Activated T-cell treated with anti-CD3 and anti-CD28 coated beads, Interleukin-2, amount 50 U/mL, for 72 hours (primary cell): Measurements from ENCODE around the gene EXOG. TPM values are rescaled to one million over a fixed set of nuclear protein-coding genes. Genes with fewer than 3 reads are reported as not detected.

Source experiments
- ATAC-seq, 2 donors: fragments of 150-1000 bp; cut with Tn5 transposase; replicated peaks in 1 of 2; 2 replicates each; pipeline ENCODE4 v1.10.0; 2021; ENCODE audit warnings: moderate library complexity in 2 of 2, mild to moderate bottlenecking in 1 of 2
- DNase-seq, 2 donors: peaks; one replicate each; pipeline ENCODE4 v3.0.0; 2021 to 2022; ENCODE audit warnings: mixed read lengths in 1 of 2
- H3K27ac Mint-ChIP-seq: one replicate; pipeline ENCODE4 v1.8.0; 2022; ENCODE audit warnings: mild to moderate bottlenecking, moderate library complexity, mixed read lengths
- H3K27me3 Mint-ChIP-seq: one replicate; pipeline ENCODE4 v1.8.0; 2022; ENCODE audit warnings: low read depth, mixed read lengths
- H3K36me3 Mint-ChIP-seq, 2 donors: one replicate each; pipeline ENCODE4 v1.8.0; 2022; ENCODE audit warnings: mixed read lengths in 2 of 2, mild to moderate bottlenecking in 1 of 2; ENCODE audit not compliant: insufficient read depth in 2 of 2
- H3K4me1 Mint-ChIP-seq: one replicate; pipeline ENCODE4 v1.8.0; 2022; ENCODE audit warnings: low read depth, mixed read lengths
- H3K4me3 Mint-ChIP-seq, 2 donors: one replicate each; pipeline ENCODE4 v1.8.0; 2022; ENCODE audit warnings: mild to moderate bottlenecking in 2 of 2, mixed read lengths in 2 of 2, moderate library complexity in 2 of 2
- H3K9me3 Mint-ChIP-seq, 2 donors: one replicate each; pipeline ENCODE4 v1.8.0; 2022; ENCODE audit warnings: mixed read lengths in 2 of 2
- total RNA-seq, 2 donors: library from RNA; stranded (reverse); gene quantifications; one replicate each; pipeline ENCODE4 v1.2.3, GENCODE V29; 2022

The EXOG gene
- total RNA-seq, 2 donors from 2014 or later, result 25.5 to 32.4 TPM

DNA sequence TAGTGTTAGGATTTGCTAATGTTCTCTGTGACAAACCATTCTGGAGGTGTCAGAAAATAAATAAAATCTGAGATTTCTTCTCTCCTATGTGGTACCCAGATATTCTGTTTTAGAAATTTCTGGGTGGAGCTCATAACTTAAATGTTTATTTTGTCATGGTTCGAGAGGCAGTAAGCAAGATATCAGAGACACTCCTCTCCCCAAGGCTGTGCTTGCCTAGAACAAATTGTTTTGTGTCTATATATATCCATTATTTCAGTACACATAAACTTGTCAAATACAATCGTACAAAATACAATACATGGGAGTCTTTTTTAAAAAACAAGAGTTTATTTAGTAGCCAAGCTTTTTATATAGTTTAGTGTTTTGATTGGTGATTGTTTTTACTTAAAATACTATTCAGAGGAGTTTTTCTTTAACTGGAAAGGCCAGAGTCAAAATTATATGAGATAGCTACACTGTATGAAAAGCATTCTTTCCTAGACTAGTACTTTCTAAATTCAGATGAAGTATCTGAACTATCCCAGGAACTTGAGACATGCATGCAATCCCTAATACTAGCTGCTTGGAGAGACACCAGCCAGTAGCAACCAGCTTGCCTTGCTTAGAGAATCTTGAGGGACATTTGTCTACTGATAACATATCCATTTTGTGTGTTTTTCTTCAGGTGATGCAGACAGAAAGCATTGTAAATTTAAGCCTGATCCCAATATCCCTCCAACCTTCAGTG is 4.7 kb downstream of the EXOG start:
- H3K27ac Mint-ChIP-seq, result no peak overlapping the region
- H3K4me1 Mint-ChIP-seq, result peaks cover 20% of the 10 kb centered on the region
- ATAC-seq, result no peak
- DNase-seq, result no peak
- H3K4me3 Mint-ChIP-seq, result no peak overlapping the region
- H3K9me3 Mint-ChIP-seq, result no peaks in the 10 kb centered on the region
- H3K27me3 Mint-ChIP-seq, result no peaks in the 10 kb centered on the region
- H3K36me3 Mint-ChIP-seq, result peaks cover 1 to 4% of the 10 kb centered on the region in 2 donors

DNA sequence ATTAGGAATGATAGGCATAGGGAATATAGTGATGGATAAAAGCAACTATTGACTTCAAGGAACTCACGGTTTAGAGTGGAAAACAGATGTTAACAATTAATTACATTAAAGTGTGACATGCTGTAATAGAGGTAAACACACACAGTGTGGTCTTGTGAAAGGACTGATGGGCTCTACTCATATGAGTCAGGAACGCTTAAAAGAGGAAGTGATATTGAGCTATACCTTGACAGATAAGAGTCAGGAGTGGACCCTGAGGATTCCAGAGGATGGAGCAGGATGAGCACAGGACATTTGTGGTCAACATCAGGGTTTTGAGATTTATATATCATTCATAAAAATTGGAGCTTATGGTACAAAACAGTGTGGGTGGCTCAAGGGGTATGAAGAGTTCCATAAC is 11.0 kb downstream of the EXOG start:
- no peaks in the 10 kb centered on the region for H3K9me3 Mint-ChIP-seq
- H3K4me1 Mint-ChIP-seq, result no peaks in the 10 kb centered on the region
- no peaks in the 10 kb centered on the region for H3K27me3 Mint-ChIP-seq
- H3K27ac Mint-ChIP-seq, result peak overlapping the region; percentile 21
- H3K36me3 Mint-ChIP-seq, result peaks cover 6 to 11% of the 10 kb centered on the region in 2 donors
- ATAC-seq (no peak), DNase-seq (no peak)
- H3K4me3 Mint-ChIP-seq, result no peak overlapping the region

DNA sequence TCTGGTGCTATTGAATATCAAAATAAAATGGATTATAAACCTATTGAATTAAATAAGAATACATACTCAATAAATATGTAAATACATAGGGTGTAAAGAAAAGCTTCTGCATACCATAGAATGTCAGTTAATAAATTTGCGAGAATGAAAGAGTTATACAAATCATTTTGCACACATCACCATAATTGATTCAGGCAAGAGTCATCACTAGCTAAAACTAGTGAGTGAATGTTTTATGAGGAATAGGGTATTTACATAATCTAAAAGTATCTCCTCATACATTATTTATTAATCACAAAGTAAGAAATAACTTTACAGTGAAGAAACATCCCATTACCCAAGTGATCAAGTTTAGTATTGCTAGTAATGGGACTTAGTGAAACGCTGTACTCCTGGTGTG is 13.6 kb downstream of the EXOG start:
- H3K36me3 Mint-ChIP-seq, result peaks cover 6 to 12% of the 10 kb centered on the region in 2 donors
- no peaks in the 10 kb centered on the region for H3K4me1 Mint-ChIP-seq
- H3K9me3 Mint-ChIP-seq, result no peaks in the 10 kb centered on the region
- ATAC-seq (no peak), DNase-seq (no peak)
- no peaks in the 10 kb centered on the region for H3K27me3 Mint-ChIP-seq
- H3K4me3 Mint-ChIP-seq, result no peak overlapping the region
- no peak overlapping the region for H3K27ac Mint-ChIP-seq

DNA sequence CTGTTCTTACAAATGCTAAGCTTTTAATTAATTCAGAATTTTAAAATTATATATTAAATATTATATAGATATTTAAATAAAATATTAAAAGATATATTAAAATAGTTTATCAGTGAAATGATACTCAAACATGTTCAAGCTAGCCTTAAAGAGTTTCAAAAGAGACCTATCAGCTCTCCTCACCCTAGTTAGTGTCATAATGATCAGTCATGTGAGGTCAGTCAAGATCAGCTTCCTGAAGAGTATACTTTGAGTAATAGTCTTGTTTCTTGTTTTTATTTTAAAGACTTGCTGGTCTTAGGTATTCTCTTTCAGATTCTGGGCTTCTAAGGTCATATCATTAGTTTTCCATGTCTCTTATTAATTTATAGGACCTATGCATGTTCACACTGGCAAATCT is 14.5 kb downstream of the EXOG start:
- Mint-ChIP-seq H3K4me1 (no peaks in the 10 kb centered on the region), H3K36me3 (peaks cover 6 to 12% of the 10 kb centered on the region in 2 donors), H3K27me3 (no peaks in the 10 kb centered on the region), H3K9me3 (no peaks in the 10 kb centered on the region), H3K27ac (no peak overlapping the region), H3K4me3 (no peak overlapping the region)
- no peak for ATAC-seq
- no peak for DNase-seq

DNA sequence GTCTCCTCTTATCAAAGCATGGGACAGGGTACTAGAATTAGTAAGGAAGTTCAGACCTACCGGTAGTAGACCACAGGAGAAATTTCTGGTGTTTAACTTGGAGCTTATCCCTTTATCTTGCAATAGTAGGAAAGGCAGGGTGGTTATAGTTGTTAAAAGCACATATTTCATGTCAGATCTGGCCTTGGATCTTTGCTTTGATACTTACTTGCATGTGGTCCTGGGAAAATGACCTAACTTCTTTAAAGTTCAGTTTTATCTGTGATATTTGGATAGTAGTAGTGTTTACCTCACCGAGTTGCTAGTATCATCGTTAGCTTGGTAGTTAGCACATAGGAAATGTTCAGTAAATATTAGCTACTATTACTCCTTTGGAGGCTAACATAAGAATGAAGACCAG is 15.4 kb downstream of the EXOG start:
- Mint-ChIP-seq H3K4me3 (no peak overlapping the region), H3K36me3 (peaks cover 6 to 12% of the 10 kb centered on the region in 2 donors), H3K27ac (no peak overlapping the region), H3K27me3 (no peaks in the 10 kb centered on the region), H3K9me3 (no peaks in the 10 kb centered on the region), H3K4me1 (no peaks in the 10 kb centered on the region)
- no peak for DNase-seq
- ATAC-seq, result no peak

DNA sequence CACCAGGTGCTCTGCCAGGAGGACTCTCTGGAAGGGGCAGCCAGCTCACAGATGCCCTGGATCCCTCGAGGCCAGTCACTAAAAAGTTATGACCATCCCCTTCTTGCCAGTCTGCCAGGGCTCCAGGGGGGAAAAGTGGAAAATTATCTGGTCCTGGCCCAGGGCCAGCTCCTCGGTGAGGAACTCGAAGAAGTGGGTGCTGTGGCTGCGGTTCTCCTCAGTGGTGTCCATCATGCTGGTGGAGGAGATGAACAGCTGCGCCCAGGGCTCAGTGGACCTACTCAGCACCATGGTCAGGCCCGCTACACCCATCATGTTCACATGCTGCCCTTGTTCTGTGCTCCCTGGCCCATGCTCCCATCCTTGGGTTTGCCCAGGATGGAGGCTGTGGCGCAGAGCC is 19.2 kb downstream of the EXOG start:
- H3K4me3 Mint-ChIP-seq, result no peak overlapping the region
- ATAC-seq (no peak), DNase-seq (no peak)
- H3K27me3 Mint-ChIP-seq, result no peaks in the 10 kb centered on the region
- no peaks in the 10 kb centered on the region for H3K9me3 Mint-ChIP-seq
- peaks cover 20% of the 10 kb centered on the region for H3K4me1 Mint-ChIP-seq
- H3K27ac Mint-ChIP-seq, result no peak overlapping the region
- peaks cover 2 to 6% of the 10 kb centered on the region in 2 donors for H3K36me3 Mint-ChIP-seq

DNA sequence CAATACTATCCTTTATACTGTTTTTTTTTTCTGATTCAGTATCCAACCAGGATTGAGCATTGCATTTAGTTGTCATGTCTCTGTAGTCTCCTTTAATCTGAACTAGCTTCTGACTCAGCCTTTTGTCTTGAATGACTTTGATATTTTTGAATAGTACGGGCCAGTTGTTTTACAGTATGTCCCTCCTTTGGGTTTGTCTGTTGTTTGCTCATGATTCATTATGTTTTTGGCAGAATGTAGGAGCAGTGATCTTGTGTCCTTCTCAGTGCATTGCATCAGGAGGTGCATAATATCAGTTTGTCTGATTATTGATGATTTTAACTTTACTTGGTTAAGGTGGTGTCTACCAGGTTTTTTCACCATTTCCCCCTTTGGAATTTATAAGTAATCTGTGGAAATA is 20.5 kb downstream of the EXOG start:
- ATAC-seq (no peak), DNase-seq (no peak)
- Mint-ChIP-seq H3K36me3 (peaks cover 2 to 6% of the 10 kb centered on the region in 2 donors), H3K27ac (no peak overlapping the region), H3K9me3 (no peaks in the 10 kb centered on the region), H3K4me3 (no peak overlapping the region), H3K27me3 (no peaks in the 10 kb centered on the region), H3K4me1 (peaks cover 22% of the 10 kb centered on the region)

DNA sequence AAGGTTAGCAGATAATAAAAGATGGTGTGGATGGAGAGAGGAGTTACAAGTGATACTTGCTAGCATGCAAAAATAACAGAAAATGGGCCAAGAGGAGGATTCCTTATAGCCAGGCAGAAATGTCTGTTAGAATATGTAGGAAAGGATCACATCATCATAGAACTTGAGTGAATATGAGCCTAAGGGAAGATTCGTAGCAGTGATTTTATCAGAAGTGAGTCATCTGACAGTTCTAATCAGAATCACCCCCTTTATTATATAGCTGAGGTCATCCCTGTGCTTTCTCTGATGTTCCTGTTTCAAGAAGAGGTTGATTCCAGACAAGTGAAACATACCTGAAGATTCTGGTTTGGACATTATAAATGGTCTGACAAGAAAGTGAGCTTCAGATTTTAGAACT is 22.9 kb downstream of the EXOG start:
- ATAC-seq (no peak), DNase-seq (no peak)
- H3K27ac Mint-ChIP-seq, result peak overlapping the region; percentile 96
- no peak overlapping the region for H3K4me3 Mint-ChIP-seq
- H3K4me1 Mint-ChIP-seq, result peaks cover 22% of the 10 kb centered on the region
- no peaks in the 10 kb centered on the region for H3K27me3 Mint-ChIP-seq
- H3K36me3 Mint-ChIP-seq, result peaks cover 2 to 6% of the 10 kb centered on the region in 2 donors
- H3K9me3 Mint-ChIP-seq, result no peaks in the 10 kb centered on the region

DNA sequence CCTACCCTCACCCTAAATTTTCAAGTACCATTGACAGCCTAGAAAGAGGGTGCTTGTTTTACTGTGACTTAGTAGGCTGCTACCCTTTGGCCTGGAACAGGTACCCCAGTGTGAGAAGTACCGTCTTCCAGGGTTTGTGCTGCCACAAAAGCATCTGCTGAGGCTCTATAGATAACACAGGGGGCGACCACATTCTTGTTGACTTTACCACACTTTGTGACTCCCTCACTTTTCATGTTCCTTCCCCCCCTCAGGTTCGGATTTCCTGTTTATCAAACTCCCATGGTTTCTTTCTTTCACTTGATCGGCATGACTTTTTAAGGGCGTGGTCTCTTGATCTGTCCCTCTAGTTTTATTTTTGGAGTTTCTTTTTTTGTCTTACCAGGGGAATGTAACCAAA is 23.5 kb downstream of the EXOG start:
- H3K4me3 Mint-ChIP-seq, result peak overlapping the region; percentile 23 to 87
- H3K4me1 Mint-ChIP-seq, result peaks cover 22% of the 10 kb centered on the region
- ATAC-seq (peak; percentile 33 to 49), DNase-seq (peak in 1 of 2 donors; percentile 7)
- peaks cover 2% of the 10 kb centered on the region in 2 donors for H3K36me3 Mint-ChIP-seq
- H3K27ac Mint-ChIP-seq, result peak overlapping the region; percentile 96
- H3K27me3 Mint-ChIP-seq, result no peaks in the 10 kb centered on the region
- no peaks in the 10 kb centered on the region for H3K9me3 Mint-ChIP-seq

DNA sequence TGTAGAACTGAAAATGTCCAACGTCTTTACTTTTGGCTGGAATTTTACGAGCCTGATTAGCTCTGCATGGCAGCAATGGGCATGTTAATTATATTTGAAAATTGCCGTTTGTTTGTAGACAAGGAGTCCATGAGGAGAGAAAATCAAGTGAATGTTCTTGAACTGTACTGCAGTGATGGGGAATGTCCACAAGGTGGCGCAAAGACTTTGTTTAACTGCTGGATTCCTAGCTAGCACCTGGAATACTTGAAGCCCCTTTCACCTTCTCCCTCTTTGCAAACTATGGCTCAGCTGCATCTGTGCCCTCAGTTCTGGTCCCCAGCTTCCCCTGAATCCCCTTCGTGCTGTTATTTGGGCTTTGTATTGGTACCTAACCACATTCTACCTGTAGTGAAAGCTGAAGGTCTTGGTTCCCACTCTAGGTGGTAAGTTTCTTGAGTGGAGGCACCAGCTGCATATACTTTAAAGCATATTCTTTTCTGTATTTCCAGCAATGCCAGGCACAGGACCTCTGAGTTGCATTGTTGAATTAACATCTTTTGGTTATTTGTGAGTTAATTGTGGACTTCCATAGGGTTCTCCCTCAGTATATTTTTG is 25.3 kb downstream of the EXOG start:
- ATAC-seq (peak in 1 of 2 donors; percentile 33), DNase-seq (peak; percentile 42 to 60)
- peaks cover 2 to 5% of the 10 kb centered on the region in 2 donors for H3K36me3 Mint-ChIP-seq
- H3K4me3 Mint-ChIP-seq, result no peak overlapping the region
- H3K9me3 Mint-ChIP-seq, result no peaks in the 10 kb centered on the region
- H3K27ac Mint-ChIP-seq, result no peak overlapping the region
- no peaks in the 10 kb centered on the region for H3K27me3 Mint-ChIP-seq
- peaks cover 22% of the 10 kb centered on the region for H3K4me1 Mint-ChIP-seq

DNA sequence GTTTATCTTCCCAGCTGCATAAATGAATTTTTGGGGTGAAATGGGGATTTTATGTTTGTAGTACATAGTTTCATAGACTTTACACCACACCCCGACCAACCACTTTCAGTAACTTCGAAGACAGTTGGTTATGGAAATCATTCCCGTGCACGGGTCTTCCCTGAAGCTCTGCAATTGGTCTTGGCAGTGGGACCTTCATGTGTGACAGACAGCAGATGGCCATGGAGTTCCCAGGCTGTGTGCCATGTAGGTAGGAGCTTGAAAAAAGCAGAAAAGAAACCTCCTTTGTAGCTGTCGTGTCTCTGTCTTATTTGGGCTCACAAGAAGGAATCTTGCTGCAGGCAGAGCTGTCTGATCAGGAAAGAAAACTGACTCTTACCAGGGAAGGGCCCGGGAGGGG is 25.9 kb downstream of the EXOG start:
- Mint-ChIP-seq H3K27me3 (no peaks in the 10 kb centered on the region), H3K36me3 (peaks cover 0 to 4% of the 10 kb centered on the region in 2 donors), H3K4me3 (no peak overlapping the region), H3K27ac (no peak overlapping the region), H3K4me1 (peaks cover 22% of the 10 kb centered on the region), H3K9me3 (no peaks in the 10 kb centered on the region)
- ATAC-seq (no peak), DNase-seq (no peak)

DNA sequence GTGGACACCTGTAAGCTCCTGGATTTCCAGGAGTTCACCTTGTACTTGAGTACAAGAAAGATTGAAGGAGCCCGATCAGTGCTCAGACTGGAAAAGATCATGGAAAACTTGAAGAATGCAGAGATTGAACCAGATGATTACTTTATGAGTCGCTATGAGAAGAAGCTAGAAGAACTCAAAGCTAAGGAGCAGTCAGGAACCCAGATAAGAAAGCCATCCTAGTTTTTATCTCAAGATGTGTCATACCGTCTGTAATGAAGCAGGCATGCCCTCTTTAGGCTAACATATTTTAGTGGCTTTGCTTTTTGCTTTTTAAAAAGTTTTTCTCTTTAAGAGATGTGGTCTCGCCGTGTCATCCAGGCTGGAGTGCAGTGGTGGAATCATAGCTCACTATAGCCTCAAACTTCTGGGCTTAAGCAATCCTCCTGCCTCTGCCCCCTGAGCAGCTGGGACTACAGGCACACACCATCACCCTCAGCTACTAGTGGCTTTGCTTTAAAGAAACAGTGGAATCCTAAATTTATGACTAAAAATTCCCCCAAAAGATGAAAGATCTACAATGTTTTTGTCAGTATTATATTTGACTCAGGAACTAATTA is 28.1 kb downstream of the EXOG start:
- Mint-ChIP-seq H3K27ac (no peak overlapping the region), H3K36me3 (peaks cover 0 to 3% of the 10 kb centered on the region in 2 donors)
- no peak for DNase-seq

DNA sequence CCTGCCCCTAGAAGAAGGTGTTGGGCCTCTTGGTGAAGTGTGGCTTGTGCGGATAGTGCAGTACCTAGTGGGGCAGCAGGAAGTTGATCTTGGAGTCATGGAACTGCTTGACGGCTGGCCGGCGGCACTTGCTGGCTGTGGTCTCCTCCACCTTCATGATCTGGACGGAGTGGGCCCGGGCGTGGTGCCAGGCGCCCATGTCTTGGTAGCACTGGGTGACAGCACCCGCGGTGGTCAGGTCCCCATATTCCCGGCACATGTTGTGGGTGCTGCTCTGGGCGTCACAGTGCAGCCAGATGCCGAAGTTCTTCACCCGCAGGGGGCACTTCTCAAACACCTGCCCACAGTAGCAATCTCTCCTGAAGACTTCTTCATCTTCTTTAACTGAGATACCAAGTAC is 30.7 kb downstream of the EXOG start:
- Mint-ChIP-seq H3K27me3 (no peaks in the 10 kb centered on the region), H3K27ac (no peak overlapping the region), H3K36me3 (peaks cover 0 to 3% of the 10 kb centered on the region in 2 donors), H3K4me1 (no peaks in the 10 kb centered on the region), H3K4me3 (no peak overlapping the region), H3K9me3 (no peaks in the 10 kb centered on the region)
- DNase-seq (no peak), ATAC-seq (no peak)

More for the DNA sequence above, 28.1 kb downstream of the EXOG start:
- peaks cover 13% of the 10 kb centered on the region for H3K4me1 Mint-ChIP-seq
- H3K9me3 Mint-ChIP-seq, result no peaks in the 10 kb centered on the region
- H3K27me3 Mint-ChIP-seq, result no peaks in the 10 kb centered on the region
- ATAC-seq, result no peak
- H3K4me3 Mint-ChIP-seq, result no peak overlapping the region
